ENCODE results near the gene LSP1.

Gene LSP1, protein sequence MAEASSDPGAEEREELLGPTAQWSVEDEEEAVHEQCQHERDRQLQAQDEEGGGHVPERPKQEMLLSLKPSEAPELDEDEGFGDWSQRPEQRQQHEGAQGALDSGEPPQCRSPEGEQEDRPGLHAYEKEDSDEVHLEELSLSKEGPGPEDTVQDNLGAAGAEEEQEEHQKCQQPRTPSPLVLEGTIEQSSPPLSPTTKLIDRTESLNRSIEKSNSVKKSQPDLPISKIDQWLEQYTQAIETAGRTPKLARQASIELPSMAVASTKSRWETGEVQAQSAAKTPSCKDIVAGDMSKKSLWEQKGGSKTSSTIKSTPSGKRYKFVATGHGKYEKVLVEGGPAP

DNA sequence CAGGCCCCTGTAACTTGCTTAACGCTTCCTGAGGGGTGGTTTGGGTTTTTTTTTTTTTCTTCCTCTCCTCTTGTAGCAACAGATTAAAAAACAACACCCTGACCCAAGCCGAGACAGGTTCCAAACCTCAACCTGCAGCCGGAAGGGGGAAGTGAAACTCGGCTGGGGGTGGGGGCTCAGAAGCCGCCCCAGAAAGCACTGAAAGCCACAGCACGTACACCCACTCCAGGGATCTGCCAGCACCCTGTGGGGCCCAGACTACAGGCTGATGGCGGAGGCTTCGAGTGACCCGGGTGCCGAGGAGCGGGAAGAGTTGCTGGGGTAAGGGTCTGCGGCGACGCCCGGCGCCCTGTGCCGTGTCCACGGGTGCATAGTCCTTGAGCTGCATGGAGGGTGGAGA lies at the start of gene LSP1:
Gene LSP1 (plus strand): TSS at position 208 of the 400 bp plus-strand sequence. CDS start 61 bp downstream, at position 269.
- TF ChIP-seq, protein P1, sequence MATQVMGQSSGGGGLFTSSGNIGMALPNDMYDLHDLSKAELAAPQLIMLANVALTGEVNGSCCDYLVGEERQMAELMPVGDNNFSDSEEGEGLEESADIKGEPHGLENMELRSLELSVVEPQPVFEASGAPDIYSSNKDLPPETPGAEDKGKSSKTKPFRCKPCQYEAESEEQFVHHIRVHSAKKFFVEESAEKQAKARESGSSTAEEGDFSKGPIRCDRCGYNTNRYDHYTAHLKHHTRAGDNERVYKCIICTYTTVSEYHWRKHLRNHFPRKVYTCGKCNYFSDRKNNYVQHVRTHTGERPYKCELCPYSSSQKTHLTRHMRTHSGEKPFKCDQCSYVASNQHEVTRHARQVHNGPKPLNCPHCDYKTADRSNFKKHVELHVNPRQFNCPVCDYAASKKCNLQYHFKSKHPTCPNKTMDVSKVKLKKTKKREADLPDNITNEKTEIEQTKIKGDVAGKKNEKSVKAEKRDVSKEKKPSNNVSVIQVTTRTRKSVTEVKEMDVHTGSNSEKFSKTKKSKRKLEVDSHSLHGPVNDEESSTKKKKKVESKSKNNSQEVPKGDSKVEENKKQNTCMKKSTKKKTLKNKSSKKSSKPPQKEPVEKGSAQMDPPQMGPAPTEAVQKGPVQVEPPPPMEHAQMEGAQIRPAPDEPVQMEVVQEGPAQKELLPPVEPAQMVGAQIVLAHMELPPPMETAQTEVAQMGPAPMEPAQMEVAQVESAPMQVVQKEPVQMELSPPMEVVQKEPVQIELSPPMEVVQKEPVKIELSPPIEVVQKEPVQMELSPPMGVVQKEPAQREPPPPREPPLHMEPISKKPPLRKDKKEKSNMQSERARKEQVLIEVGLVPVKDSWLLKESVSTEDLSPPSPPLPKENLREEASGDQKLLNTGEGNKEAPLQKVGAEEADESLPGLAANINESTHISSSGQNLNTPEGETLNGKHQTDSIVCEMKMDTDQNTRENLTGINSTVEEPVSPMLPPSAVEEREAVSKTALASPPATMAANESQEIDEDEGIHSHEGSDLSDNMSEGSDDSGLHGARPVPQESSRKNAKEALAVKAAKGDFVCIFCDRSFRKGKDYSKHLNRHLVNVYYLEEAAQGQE (IDR thresholded peaks at IDR 0.05; ENCODE audit: low read depth), result no peak
- TF ChIP-seq TAF1 (IDR thresholded peaks at IDR 0.05; ENCODE audit: low read depth), result no peak
- TF ChIP-seq TEAD4 (IDR thresholded peaks at IDR 0.05), result no peak
- no peak for TF ChIP-seq EGR1 (IDR thresholded peaks at IDR 0.05)
- TF ChIP-seq MAX (IDR thresholded peaks at IDR 0.05), result no peak
- TF ChIP-seq USF1 (IDR thresholded peaks at IDR 0.05), result no peak
- no peak for TF ChIP-seq FOXM1 (IDR thresholded peaks at IDR 0.05; ENCODE audit: borderline replicate concordance, low read depth)
- TF ChIP-seq CEBPB (IDR thresholded peaks at IDR 0.05), result no peak
- no peak for TF ChIP-seq TCF12 (IDR thresholded peaks at IDR 0.05; ENCODE audit: low read depth)
- no peak for TF ChIP-seq ZBTB7A (IDR thresholded peaks at IDR 0.05; ENCODE audit: low read depth)
- TF ChIP-seq RAD21 (IDR thresholded peaks at IDR 0.05; ENCODE audit: low read depth), result no peak
- TF ChIP-seq EP300 (IDR thresholded peaks at IDR 0.05; ENCODE audit: borderline replicate concordance), result no peak
- TF ChIP-seq YY1 (IDR thresholded peaks at IDR 0.05; ENCODE audit: low read depth), result no peak
- no peak for TF ChIP-seq CREB1 (IDR thresholded peaks at IDR 0.05; ENCODE audit: low read depth)
- TF ChIP-seq NFIC (IDR thresholded peaks at IDR 0.05), result no peak

DNA sequence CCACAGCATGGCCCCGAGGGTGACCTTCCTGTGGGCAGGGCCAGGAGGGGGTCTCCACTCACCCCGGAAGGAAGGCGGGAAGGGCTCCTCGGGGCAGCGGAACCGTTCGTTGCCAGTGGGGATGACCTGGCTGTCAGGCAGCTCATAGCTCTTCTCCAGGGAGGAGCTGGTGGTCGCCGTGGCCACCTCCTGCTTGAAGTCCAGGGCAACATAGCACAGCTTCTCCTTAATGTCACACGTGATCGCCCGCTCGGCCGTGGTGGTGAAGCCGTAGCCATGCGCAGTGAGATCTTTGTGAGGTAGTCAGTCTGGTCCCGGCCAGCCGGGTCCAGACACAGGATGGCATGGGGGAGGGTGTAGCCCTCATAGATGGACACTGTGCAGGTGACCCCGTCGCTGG lies 49.6 kb upstream of the LSP1 start:
- TF ChIP-seq CEBPB (IDR thresholded peaks at IDR 0.05) (no peak), ZBTB7A (IDR thresholded peaks at IDR 0.05; ENCODE audit: low read depth) (no peak), USF1 (IDR thresholded peaks at IDR 0.05) (no peak), EGR1 (IDR thresholded peaks at IDR 0.05) (no peak), CREB1 (IDR thresholded peaks at IDR 0.05; ENCODE audit: low read depth) (no peak), TAF1 (IDR thresholded peaks at IDR 0.05; ENCODE audit: low read depth) (no peak), MAX (IDR thresholded peaks at IDR 0.05) (no peak), RAD21 (IDR thresholded peaks at IDR 0.05; ENCODE audit: low read depth) (no peak), YY1 (IDR thresholded peaks at IDR 0.05; ENCODE audit: low read depth) (no peak), EP300 (IDR thresholded peaks at IDR 0.05; ENCODE audit: borderline replicate concordance) (no peak), TCF12 (IDR thresholded peaks at IDR 0.05; ENCODE audit: low read depth) (no peak), FOXM1 (IDR thresholded peaks at IDR 0.05; ENCODE audit: borderline replicate concordance, low read depth) (no peak), TEAD4 (IDR thresholded peaks at IDR 0.05) (no peak), NFIC (IDR thresholded peaks at IDR 0.05) (no peak)
- TF ChIP-seq, protein P1 (IDR thresholded peaks at IDR 0.05; ENCODE audit: low read depth), result no peak

GRCh38 chr11:1805525-1805924 lies 47.4 kb upstream of the LSP1 start:
- TF ChIP-seq TCF12 (IDR thresholded peaks at IDR 0.05; ENCODE audit: low read depth) (no peak), EGR1 (IDR thresholded peaks at IDR 0.05) (no peak), NFIC (IDR thresholded peaks at IDR 0.05) (no peak), RAD21 (IDR thresholded peaks at IDR 0.05; ENCODE audit: low read depth) (no peak), MAX (IDR thresholded peaks at IDR 0.05) (no peak), USF1 (IDR thresholded peaks at IDR 0.05) (no peak), TEAD4 (IDR thresholded peaks at IDR 0.05) (no peak), TAF1 (IDR thresholded peaks at IDR 0.05; ENCODE audit: low read depth) (no peak), CREB1 (IDR thresholded peaks at IDR 0.05; ENCODE audit: low read depth) (no peak), EP300 (IDR thresholded peaks at IDR 0.05; ENCODE audit: borderline replicate concordance) (no peak), FOXM1 (IDR thresholded peaks at IDR 0.05; ENCODE audit: borderline replicate concordance, low read depth) (no peak)

DNA sequence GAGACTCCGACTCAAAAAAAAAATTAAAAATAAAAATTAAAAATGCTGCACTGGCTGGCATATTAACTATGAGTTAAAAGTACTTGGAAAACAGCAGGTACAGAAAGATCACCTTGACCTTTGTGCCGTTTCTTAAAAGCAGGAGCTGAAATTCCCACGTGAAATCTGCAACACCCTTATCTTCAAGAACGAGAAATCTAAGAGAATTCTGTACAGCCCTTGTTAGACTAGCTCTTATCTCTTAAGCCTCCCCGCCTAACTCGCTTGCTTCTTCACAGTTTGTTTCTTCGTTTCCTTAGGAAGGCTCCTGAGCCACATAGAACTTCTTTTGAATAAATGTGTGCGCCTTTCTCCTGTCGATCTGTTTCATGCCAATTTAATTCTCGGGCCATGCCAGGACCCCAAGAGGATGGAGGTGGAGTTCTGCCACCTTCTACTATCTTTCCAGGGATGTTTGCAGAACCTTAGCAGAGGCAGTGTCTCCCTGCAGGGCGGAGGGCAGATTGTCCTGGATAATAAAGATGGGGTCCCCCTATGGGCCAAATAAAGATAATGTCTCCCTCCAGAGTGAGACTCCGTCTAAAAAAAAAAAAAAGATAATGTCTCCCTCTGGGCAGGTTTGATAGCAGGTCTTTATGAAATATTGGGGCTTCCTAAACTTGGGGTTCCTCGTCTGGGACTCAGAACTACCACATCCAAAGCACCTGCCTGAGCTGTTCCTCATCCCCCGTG lies 45.5 kb upstream of the LSP1 start:
- TF ChIP-seq USF1 (IDR thresholded peaks at IDR 0.05) (no peak), CEBPB (IDR thresholded peaks at IDR 0.05) (no peak), EP300 (IDR thresholded peaks at IDR 0.05; ENCODE audit: borderline replicate concordance) (no peak), ZBTB7A (IDR thresholded peaks at IDR 0.05; ENCODE audit: low read depth) (no peak)

Measured in Ishikawa (cell line).